HEK293T (cell line): Measurements from ENCODE around the gene PORCN.

Experiments
- BHLHE40 ChIP-seq: fragments of 450-650 bp; IDR thresholded peaks from 2 replicates; pipeline ENCODE4 v1.6.1; 2016; ENCODE audit warnings: mild to moderate bottlenecking, moderate library complexity, borderline replicate concordance
- FOXA1 ChIP-seq: fragments of 450-650 bp; IDR thresholded peaks from 2 replicates; pipeline ENCODE4 v1.6.1; 2016; ENCODE audit warnings: mild to moderate bottlenecking
- SUZ12 ChIP-seq: fragments of 450-650 bp; IDR thresholded peaks from 2 replicates; pipeline ENCODE4 v1.6.1; 2016; ENCODE audit warnings: mild to moderate bottlenecking
- ZNF384 ChIP-seq: fragments of 450-650 bp; IDR thresholded peaks from 2 replicates; pipeline ENCODE4 v1.6.1; 2016

- TF ChIP-seq FOXA1 (no peak), ZNF384 (no peak), SUZ12 (no peak), BHLHE40 (no peak)
Observed at GRCh38 chrX:48559636-48560035, 50.8 kb downstream of the PORCN start.
